Measurements from ENCODE around the gene SV2A.

DNA sequence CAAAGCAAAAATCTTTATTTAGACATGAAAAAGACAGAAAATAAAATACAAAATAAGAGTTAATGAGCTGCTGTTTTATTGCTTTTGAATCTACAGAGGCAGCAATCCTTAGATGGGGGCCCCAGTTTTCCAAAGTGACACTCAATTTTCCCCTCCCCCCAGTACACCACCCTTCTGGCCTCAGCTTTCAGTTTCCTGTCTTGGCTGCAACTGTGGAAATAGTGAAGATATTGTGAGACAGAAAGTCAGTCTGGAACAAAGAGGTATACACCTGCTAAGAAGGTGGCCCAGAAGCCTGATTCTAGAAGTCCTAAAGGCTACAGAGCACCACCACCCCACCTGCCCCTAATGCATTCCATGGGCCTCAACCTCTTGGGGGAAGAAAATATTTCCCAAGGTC, 20.1 kb upstream of the SV2A start:
- no peak for TF ChIP-seq ESRRG (CRISPR knock-in tag; IDR thresholded peaks at IDR 0.05)
- TF ChIP-seq ZC3H10 (CRISPR knock-in tag; IDR thresholded peaks at IDR 0.05): no peak
- no peak for TF ChIP-seq TCF4 (CRISPR knock-in tag; IDR thresholded peaks at IDR 0.05; ENCODE audit: borderline replicate concordance)
- TF ChIP-seq TOX (CRISPR knock-in tag; IDR thresholded peaks at IDR 0.05; ENCODE audit: borderline replicate concordance): no peak
